ENCODE results near the gene NFKB1.

- TF ChIP-seq, protein P1, sequence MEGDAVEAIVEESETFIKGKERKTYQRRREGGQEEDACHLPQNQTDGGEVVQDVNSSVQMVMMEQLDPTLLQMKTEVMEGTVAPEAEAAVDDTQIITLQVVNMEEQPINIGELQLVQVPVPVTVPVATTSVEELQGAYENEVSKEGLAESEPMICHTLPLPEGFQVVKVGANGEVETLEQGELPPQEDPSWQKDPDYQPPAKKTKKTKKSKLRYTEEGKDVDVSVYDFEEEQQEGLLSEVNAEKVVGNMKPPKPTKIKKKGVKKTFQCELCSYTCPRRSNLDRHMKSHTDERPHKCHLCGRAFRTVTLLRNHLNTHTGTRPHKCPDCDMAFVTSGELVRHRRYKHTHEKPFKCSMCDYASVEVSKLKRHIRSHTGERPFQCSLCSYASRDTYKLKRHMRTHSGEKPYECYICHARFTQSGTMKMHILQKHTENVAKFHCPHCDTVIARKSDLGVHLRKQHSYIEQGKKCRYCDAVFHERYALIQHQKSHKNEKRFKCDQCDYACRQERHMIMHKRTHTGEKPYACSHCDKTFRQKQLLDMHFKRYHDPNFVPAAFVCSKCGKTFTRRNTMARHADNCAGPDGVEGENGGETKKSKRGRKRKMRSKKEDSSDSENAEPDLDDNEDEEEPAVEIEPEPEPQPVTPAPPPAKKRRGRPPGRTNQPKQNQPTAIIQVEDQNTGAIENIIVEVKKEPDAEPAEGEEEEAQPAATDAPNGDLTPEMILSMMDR (IDR thresholded peaks at IDR 0.05; ENCODE audit: low read depth, low read length) = no peak
- no peak for TF ChIP-seq EZH2phosphoT487 (IDR thresholded peaks at IDR 0.05; ENCODE audit: low read depth)
These were observed 48.3 kb upstream of the NFKB1 start for GRCh38 chr4:102452854-102453253.
